CD4-positive, CD25-positive, alpha-beta regulatory T cell (primary cell): ENCODE data around the gene RFX8. TPM values are rescaled to one million over a fixed set of nuclear protein-coding genes. Genes with fewer than 3 reads are reported as not detected.

Source experiments
- ATAC-seq, 2 donors: fragments of 150-1000 bp; cut with Tn5 transposase; one replicate each; pipeline ENCODE4 v1.10.0; 2021; ENCODE audit warnings: low read depth in 2 of 2, moderate number of reproducible peaks in 2 of 2, moderate library complexity in 1 of 2
- DNase-seq, 3 donors: peaks; one replicate each; pipeline versions ENCODE4 v3.0.0 to v3.0.0-alpha.2; 2012 to 2022; ENCODE audit warnings: mixed read lengths in 1 of 3
- H3K27ac ChIP-seq: one replicate; pipeline ENCODE4 v1.7.0; 2013; ENCODE audit warnings: mild to moderate bottlenecking, low read length; ENCODE audit not compliant: insufficient read depth, poor library complexity, severe bottlenecking
- H3K27me3 ChIP-seq: one replicate; pipeline ENCODE4 v1.7.0; 2013; ENCODE audit warnings: low read length; ENCODE audit not compliant: control insufficient read depth, insufficient read depth
- H3K36me3 ChIP-seq: one replicate; pipeline ENCODE4 v1.7.0; 2013; ENCODE audit warnings: mild to moderate bottlenecking, low read length, moderate library complexity; ENCODE audit not compliant: control insufficient read depth, insufficient read depth
- H3K4me1 ChIP-seq: 2 replicates; pipeline ENCODE4 v1.7.0; 2013; ENCODE audit warnings: mild to moderate bottlenecking, low read length; ENCODE audit not compliant: insufficient read depth, control insufficient read depth, poor library complexity, severe bottlenecking
- H3K4me3 ChIP-seq: one replicate; pipeline ENCODE4 v1.7.0; 2013; ENCODE audit warnings: low read depth, mild to moderate bottlenecking, low read length, moderate library complexity
- H3K9me3 ChIP-seq, 2 experiments: 1 replicate in 1 of 2; 2 replicates in 1 of 2; pipeline ENCODE4 v1.7.0; 2013; ENCODE audit warnings: low read length in 2 of 2, mild to moderate bottlenecking in 1 of 2, moderate library complexity in 1 of 2; ENCODE audit not compliant: control insufficient read depth in 2 of 2
- H3K27ac Mint-ChIP-seq, 3 donors: one replicate each; pipeline ENCODE4 v1.8.0; 2020 to 2022; ENCODE audit warnings: mild to moderate bottlenecking in 3 of 3, mixed read lengths in 3 of 3, moderate library complexity in 2 of 3
- H3K27me3 Mint-ChIP-seq: one replicate; pipeline ENCODE4 v1.8.0; 2022; ENCODE audit warnings: mild to moderate bottlenecking, mixed read lengths
- H3K36me3 Mint-ChIP-seq: one replicate; pipeline ENCODE4 v1.8.0; 2020; ENCODE audit warnings: mixed read lengths
- H3K4me1 Mint-ChIP-seq, 4 donors: one replicate each; pipeline ENCODE4 v1.8.0; 2020 to 2022; ENCODE audit warnings: mixed read lengths in 4 of 4, mild to moderate bottlenecking in 1 of 4
- H3K4me3 Mint-ChIP-seq, 4 donors: one replicate each; pipeline ENCODE4 v1.8.0; 2020 to 2022; ENCODE audit warnings: mild to moderate bottlenecking in 4 of 4, mixed read lengths in 4 of 4, moderate library complexity in 3 of 4
- H3K9me3 Mint-ChIP-seq, 7 donors: one replicate each; pipeline ENCODE4 v1.8.0; 2020 to 2022; ENCODE audit warnings: mixed read lengths in 7 of 7, mild to moderate bottlenecking in 3 of 7, moderate library complexity in 2 of 7
- polyA plus RNA-seq, 4 donors: library from polyadenylated mRNA; unstranded; fragments of 300-500 nt; fragmentation: Illumina TruSeq; gene quantifications; one replicate each; pipeline ENCODE4 v1.2.3, GENCODE V29; 2021
- total RNA-seq: library from RNA; stranded (reverse); gene quantifications from one replicate; pipeline ENCODE4 v1.2.3, GENCODE V29; 2022

RFX8 gene
- total and polyA plus RNA-seq, 5 donors from 2014 or later, result 0.16 to 5.5 (median 0.50) TPM; not detected in 2

GRCh38 chr2:101501443-101501842, 26.5 kb upstream of the RFX8 start:
- DNase-seq (no peak), ATAC-seq (no peak)
- Histone ChIP-seq H3K36me3 (no peaks in the 10 kb centered on the region), H3K27me3 (no peaks in the 10 kb centered on the region), H3K27ac (no peak overlapping the region), H3K4me1 (peaks cover 9% of the 10 kb centered on the region), H3K9me3 (no peaks in the 10 kb centered on the region), H3K4me3 (no peak overlapping the region)
- Mint-ChIP-seq H3K36me3 (no peaks in the 10 kb centered on the region), H3K4me1 (peaks cover 0 to 12% (median 4%) of the 10 kb centered on the region in 4 donors), H3K27ac (peak overlapping the region in 1 of 3 donors; percentile 33), H3K9me3 (no peaks in the 10 kb centered on the region), H3K4me3 (no peak overlapping the region), H3K27me3 (peaks cover 5% of the 10 kb centered on the region)

- Histone ChIP-seq H3K27ac (no peak overlapping the region), H3K4me3 (no peak overlapping the region), H3K9me3 (no peaks in the 10 kb centered on the region), H3K36me3 (no peaks in the 10 kb centered on the region), H3K4me1 (peaks cover 9% of the 10 kb centered on the region), H3K27me3 (no peaks in the 10 kb centered on the region)
- Mint-ChIP-seq H3K36me3 (no peaks in the 10 kb centered on the region), H3K9me3 (no peaks in the 10 kb centered on the region), H3K4me1 (peaks cover 0 to 12% (median 4%) of the 10 kb centered on the region in 4 donors), H3K27me3 (peaks cover 5% of the 10 kb centered on the region), H3K4me3 (no peak overlapping the region), H3K27ac (peak overlapping the region in 1 of 3 donors; percentile 20)
- DNase-seq (no peak), ATAC-seq (no peak)
These were observed 25.9 kb upstream of the RFX8 start for GRCh38 chr2:101500860-101501259.

GRCh38 chr2:101500180-101500579, 25.3 kb upstream of the RFX8 start:
- H3K27ac Mint-ChIP-seq, result no peak overlapping the region
- Histone ChIP-seq H3K4me3 (no peak overlapping the region), H3K27me3 (no peaks in the 10 kb centered on the region), H3K4me1 (peaks cover 9% of the 10 kb centered on the region), H3K27ac (no peak overlapping the region), H3K9me3 (no peaks in the 10 kb centered on the region), H3K36me3 (no peaks in the 10 kb centered on the region)
- H3K36me3 Mint-ChIP-seq, result no peaks in the 10 kb centered on the region
- no peak for DNase-seq
- peaks cover 0 to 12% (median 4%) of the 10 kb centered on the region in 4 donors for H3K4me1 Mint-ChIP-seq
- peaks cover 5% of the 10 kb centered on the region for H3K27me3 Mint-ChIP-seq
- no peaks in the 10 kb centered on the region for H3K9me3 Mint-ChIP-seq
- no peak overlapping the region for H3K4me3 Mint-ChIP-seq
- no peak for ATAC-seq

- no peak overlapping the region for H3K27ac Mint-ChIP-seq
These were observed 21.4 kb upstream of the RFX8 start for GRCh38 chr2:101496279-101496678.

GRCh38 chr2:101492936-101493473, 18.1 kb upstream of the RFX8 start:
- peaks cover 0 to 4% (median 0%) of the 10 kb centered on the region in 4 donors for H3K4me1 Mint-ChIP-seq
- DNase-seq (no peak), ATAC-seq (no peak)
- H3K27ac Mint-ChIP-seq, result no peak overlapping the region
- peaks cover 0 to 4% (median 0%) of the 10 kb centered on the region in 7 donors for H3K9me3 Mint-ChIP-seq
- no peaks in the 10 kb centered on the region for H3K9me3 ChIP-seq
- H3K4me3 ChIP-seq, result no peak overlapping the region
- no peak overlapping the region for H3K4me3 Mint-ChIP-seq
- H3K4me1 ChIP-seq, result no peaks in the 10 kb centered on the region
- H3K27ac ChIP-seq, result no peak overlapping the region
- no peaks in the 10 kb centered on the region for H3K36me3 Mint-ChIP-seq
- H3K36me3 ChIP-seq, result no peaks in the 10 kb centered on the region
- H3K27me3 Mint-ChIP-seq, result no peaks in the 10 kb centered on the region
- no peaks in the 10 kb centered on the region for H3K27me3 ChIP-seq

More at GRCh38 chr2:101496279-101496678, 21.4 kb upstream of the RFX8 start:
- Mint-ChIP-seq H3K9me3 (peaks cover 0 to 4% (median 0%) of the 10 kb centered on the region in 7 donors), H3K4me3 (no peak overlapping the region), H3K4me1 (no peaks in the 10 kb centered on the region), H3K36me3 (no peaks in the 10 kb centered on the region), H3K27me3 (no peaks in the 10 kb centered on the region)
- Histone ChIP-seq H3K36me3 (no peaks in the 10 kb centered on the region), H3K27me3 (no peaks in the 10 kb centered on the region), H3K4me3 (no peak overlapping the region), H3K9me3 (no peaks in the 10 kb centered on the region), H3K4me1 (no peaks in the 10 kb centered on the region), H3K27ac (no peak overlapping the region)
- ATAC-seq (no peak), DNase-seq (no peak)

- H3K36me3 ChIP-seq, result no peaks in the 10 kb centered on the region
- no peaks in the 10 kb centered on the region for H3K9me3 ChIP-seq
- H3K4me3 ChIP-seq, result peak overlapping the region; percentile 28
- Mint-ChIP-seq H3K4me1 (peaks cover 9 to 17% (median 12%) of the 10 kb centered on the region in 4 donors), H3K27me3 (no peaks in the 10 kb centered on the region), H3K27ac (peak overlapping the region; percentile 59 to 89 (median 64)), H3K4me3 (peak overlapping the region in 2 of 4 donors; percentile 6 to 73), H3K36me3 (no peaks in the 10 kb centered on the region), H3K9me3 (peaks cover 0 to 2% (median 0%) of the 10 kb centered on the region in 7 donors)
- no peak for ATAC-seq
- no peak overlapping the region for H3K27ac ChIP-seq
- H3K4me1 ChIP-seq, result peaks cover 9% of the 10 kb centered on the region
- DNase-seq, result no peak
- H3K27me3 ChIP-seq, result no peaks in the 10 kb centered on the region
These were observed 12.1 kb upstream of the RFX8 start for GRCh38 chr2:101486994-101487393.

- Mint-ChIP-seq H3K4me3 (peak overlapping the region in 2 of 4 donors; percentile 8 to 13), H3K9me3 (peaks cover 0 to 2% (median 0%) of the 10 kb centered on the region in 7 donors), H3K27ac (peak overlapping the region; percentile 45 to 76 (median 59)), H3K36me3 (no peaks in the 10 kb centered on the region), H3K27me3 (no peaks in the 10 kb centered on the region), H3K4me1 (peaks cover 9 to 17% (median 12%) of the 10 kb centered on the region in 4 donors)
- no peaks in the 10 kb centered on the region for H3K27me3 ChIP-seq
- H3K36me3 ChIP-seq, result no peaks in the 10 kb centered on the region
- no peaks in the 10 kb centered on the region for H3K9me3 ChIP-seq
- peak in 1 of 3 donors; percentile 31 for DNase-seq
- no peak overlapping the region for H3K27ac ChIP-seq
- no peak for ATAC-seq
- peak overlapping the region; percentile 28 for H3K4me3 ChIP-seq
- H3K4me1 ChIP-seq, result peaks cover 9% of the 10 kb centered on the region
These were observed 11.4 kb upstream of the RFX8 start for GRCh38 chr2:101486258-101486701.

- Mint-ChIP-seq H3K9me3 (peaks cover 0 to 2% (median 0%) of the 10 kb centered on the region in 7 donors), H3K36me3 (no peaks in the 10 kb centered on the region), H3K4me3 (peak overlapping the region in 1 of 4 donors; percentile 8), H3K27me3 (no peaks in the 10 kb centered on the region), H3K27ac (peak overlapping the region; percentile 45 to 76 (median 59)), H3K4me1 (peaks cover 9 to 17% (median 12%) of the 10 kb centered on the region in 4 donors)
- no peak for DNase-seq
- Histone ChIP-seq H3K27me3 (no peaks in the 10 kb centered on the region), H3K27ac (no peak overlapping the region), H3K9me3 (no peaks in the 10 kb centered on the region), H3K36me3 (no peaks in the 10 kb centered on the region), H3K4me3 (no peak overlapping the region), H3K4me1 (peaks cover 9% of the 10 kb centered on the region)
- ATAC-seq, result no peak
These were observed 10.9 kb upstream of the RFX8 start for GRCh38 chr2:101485856-101486255.
